Kidney capillary endothelial cell (primary cell): ENCODE results near the gene SPNS3.

Source experiments
- DNase-seq: peaks from one replicate; pipeline ENCODE4 v3.0.0-alpha.2; 2018; ENCODE audit warnings: low spot score

The SPNS3 gene

GRCh38 chr17:4427505-4427904 lies 6.2 kb upstream of the SPNS3 start:
- no peak for DNase-seq

DNA sequence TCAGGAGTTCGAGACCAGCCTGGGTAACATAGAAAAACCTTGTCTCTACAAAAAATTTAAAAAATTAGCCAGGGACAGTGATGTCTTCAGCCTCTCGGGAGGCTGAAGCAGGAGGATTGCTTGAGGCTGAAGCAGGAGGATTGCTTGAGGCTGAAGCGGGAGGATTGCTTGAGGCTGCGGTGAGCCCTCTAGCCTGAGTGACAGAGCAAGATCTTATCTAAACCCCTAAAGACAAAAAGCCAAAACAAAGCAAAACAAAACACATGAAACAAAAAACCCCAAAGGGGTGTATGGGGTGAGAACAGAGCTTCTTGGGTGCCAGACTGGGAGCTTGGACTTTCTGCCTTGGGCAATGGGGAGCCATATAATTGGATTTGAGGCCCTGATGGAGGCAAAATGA lies 2.6 kb downstream of the SPNS3 start:
- no peak for DNase-seq

- DNase-seq: no peak
These were observed 3.1 kb downstream of the SPNS3 start for GRCh38 chr17:4436846-4437245.

DNA sequence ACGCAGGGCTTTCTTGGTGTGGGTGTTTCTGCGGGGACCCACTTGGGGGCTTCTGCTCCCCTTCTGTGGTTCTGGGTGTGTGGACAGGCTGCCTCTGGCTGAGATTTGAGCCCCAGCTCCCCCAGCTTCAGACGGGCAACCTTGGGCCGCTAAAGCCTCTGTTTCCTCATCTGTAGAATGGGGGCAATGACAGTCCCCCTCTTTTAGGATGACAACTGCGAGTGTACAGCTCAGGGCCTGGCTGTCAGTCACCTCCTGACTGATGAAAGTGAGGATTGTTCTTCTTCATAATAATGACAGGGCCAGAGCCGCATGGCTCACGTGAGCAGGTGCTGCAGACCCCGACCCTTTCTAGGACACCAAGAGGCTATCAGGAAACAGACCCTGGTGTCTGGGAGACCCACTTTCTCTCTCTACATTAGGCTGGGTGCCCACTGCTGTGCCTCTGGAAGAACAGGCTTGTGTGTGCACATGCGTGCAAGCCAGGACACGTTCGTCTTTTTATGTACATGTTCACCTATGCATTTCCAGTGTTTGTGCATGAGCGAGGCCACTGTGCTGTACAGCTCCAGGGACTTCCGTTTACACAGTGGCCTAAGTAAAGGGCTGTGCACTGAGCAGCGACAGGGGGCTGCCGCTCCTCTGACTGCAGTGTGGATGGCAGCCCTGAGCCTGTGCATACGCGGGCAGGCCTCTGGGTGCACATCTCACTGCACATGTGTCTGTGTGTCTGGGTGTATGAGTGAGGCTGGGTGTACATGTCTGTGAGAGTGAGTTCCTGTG lies 4.6 kb downstream of the SPNS3 start:
- DNase-seq: no peak

DNA sequence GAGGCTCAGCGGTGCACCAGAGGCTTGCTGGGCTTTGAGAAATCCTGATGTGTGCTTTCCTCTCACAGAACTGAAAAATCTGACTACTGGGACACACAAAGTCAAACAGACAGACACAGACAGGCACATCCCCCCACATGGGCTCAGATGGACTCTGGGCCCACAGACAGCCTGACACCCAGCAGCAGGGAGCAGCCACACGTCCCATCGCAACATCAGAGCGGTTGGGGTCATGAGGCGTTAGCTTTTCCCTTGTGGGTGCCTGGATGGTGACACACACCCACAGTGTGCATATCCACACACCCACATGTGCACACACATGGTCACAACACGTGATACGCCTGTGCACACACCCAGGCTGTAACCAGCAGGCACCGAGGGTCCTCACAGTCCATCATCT lies 6.3 kb downstream of the SPNS3 start:
- DNase-seq: no peak

- DNase-seq: no peak
These were observed 7.2 kb downstream of the SPNS3 start for GRCh38 chr17:4440690-4441686.

DNA sequence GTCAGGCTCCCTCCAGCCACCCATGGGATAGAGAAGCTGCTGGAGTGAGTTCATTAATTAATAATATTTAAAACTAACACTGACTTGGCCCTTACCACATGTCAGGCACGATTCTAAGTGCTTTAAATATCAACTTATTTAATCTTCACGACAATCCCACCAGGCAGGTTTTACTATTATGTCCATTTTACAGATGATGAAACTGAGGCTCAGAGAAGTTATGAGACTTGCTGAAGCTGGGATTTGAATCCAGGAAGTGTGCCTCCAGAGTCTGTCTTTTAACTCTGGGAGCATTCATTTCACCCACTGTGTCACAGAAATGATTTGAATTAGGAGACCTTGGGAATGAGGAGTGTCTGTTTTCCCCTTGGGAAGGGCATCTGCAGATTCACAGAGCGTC lies 8.8 kb downstream of the SPNS3 start:
- DNase-seq: no peak

DNA sequence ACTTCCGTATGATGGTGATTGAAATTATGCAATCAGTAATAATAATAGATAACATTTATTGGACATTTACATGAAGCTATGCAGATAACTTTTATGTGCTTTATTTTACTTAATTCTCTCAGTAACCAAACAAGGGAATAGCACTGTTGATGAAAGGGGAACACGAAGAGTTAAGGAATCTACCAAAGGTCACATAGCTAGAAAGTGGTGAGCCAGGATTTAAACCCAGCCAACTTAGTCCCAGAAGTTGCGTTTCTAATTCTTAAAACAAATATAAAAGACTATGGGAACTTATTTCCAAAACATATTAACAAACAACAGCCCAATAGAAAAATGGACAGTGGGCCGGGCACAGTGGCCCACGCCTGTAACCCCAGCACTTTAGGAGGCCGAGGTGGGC lies 9.7 kb downstream of the SPNS3 start:
- no peak for DNase-seq

GRCh38 chr17:4444782-4445473 lies 11.2 kb downstream of the SPNS3 start:
- DNase-seq: no peak

- no peak for DNase-seq
These were observed 12.0 kb downstream of the SPNS3 start for GRCh38 chr17:4445731-4446130.

- no peak for DNase-seq
These were observed 12.8 kb downstream of the SPNS3 start for GRCh38 chr17:4446326-4447071.

GRCh38 chr17:4448197-4448980 lies 14.6 kb downstream of the SPNS3 start:
- DNase-seq: no peak

DNA sequence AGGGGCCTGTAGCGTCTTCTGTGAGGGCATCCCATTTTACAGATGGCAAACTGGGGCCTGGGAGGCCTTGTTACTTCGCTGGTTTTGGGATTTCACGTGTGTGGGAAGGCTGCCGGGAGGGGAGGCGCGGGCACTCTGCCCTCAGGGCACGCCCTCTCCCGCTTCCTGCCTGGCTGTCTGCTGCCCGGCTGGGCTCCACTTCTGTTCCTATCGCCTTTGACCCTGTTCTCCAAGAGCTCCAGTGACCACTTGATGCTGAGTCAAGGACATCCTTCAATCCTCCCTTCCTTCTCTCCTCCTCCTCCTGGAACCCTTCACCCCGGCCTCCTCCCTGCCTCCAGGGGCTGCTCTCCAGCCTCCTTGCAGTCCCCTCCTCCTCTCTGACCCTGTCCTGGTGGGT lies 16.0 kb downstream of the SPNS3 start:
- DNase-seq: peak; percentile 21

DNA sequence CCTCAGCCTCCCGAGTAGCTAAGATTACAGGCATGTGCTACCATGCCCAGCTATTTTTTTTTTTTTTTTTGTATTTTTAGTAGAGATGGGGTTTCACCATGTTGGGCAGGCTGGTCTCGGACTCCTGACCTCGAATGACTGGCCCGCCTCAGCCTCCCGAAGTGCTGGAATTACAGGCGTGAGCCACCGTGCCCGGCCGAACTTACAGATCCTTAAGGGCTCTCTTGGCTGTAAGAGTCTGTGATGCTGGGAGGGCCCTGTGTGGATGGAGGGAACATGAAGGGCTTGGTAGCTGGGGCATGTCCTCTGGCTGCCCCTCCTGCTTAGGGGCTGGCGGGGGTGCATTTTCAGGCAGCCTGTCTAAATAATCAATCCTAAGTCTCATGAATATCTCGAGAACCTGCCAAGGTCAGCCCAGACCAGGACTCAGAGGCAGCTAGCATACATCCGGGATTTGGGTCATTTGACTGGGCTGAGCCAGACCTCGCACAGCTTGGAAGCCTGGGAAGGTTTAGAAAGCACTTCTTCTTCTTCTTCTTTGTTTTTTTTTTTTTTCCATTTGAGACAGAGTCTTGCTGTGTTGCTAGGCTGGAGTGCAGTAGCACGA lies 17.1 kb downstream of the SPNS3 start:
- DNase-seq: no peak

DNA sequence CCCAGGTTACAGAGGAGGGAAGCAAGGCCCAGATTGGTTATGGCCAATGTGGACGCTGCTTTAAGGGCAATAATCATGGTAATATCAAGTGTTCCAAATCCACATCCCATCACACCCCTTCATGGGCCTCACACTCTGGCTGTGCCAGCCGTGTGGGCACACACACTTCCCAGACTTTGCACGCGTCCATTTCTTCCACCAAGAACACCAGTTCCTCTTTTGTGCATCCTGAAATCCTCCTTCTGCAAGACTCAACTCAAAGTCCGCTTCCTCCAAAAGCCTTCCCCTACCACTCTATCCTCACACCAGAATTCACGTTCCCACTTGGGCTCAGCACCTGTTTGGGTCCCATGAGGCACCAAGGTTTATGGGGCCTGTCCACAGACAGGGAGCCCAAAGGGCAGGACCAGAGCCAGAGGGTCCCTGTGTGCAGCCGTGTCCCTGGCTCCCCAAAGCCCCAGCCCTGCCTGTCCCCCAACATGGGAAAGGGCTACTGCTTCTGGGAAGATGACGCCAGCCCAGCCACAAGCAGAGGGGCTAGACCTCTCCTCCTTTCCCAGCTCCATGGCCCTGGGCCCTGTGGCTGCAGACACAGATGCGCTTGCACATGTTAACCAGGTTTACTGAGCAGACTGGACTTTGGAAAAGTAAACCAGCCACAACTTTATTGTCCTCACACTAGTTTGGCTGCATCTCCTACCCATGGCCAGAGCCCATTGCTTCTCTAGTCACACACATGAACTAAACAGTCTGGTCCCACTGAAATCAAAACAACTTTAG lies 20.3 kb downstream of the SPNS3 start:
- no peak for DNase-seq

- DNase-seq: no peak
These were observed 26.9 kb downstream of the SPNS3 start for GRCh38 chr17:4460661-4461060.

GRCh38 chr17:4463818-4464476 lies 30.2 kb downstream of the SPNS3 start:
- DNase-seq: no peak

DNA sequence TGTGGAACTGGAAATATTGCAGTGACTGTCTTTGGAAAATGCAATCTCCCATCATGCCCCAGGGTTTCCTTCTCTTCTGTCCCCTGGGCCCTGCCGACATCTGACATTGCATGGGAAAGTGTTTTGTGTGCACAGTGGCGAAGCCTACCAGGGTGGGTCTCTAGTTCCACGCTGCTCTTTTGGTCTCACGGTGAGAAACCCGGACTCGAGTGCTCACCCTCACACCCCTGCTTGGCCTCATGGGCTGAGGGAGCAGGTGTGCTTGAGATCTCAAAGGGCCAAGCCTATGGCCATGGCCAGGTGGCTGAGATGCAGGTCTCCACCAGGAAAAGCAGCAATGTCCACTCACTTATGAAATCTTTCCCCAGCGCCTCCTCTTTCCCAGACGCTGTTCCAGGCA lies 32.0 kb downstream of the SPNS3 start:
- DNase-seq: no peak

GRCh38 chr17:4467287-4467686 lies 33.5 kb downstream of the SPNS3 start:
- DNase-seq: no peak
